ENCODE data around the gene GNL3.
A peak's percentile ranks its signal among the peaks of the same experiment; 100 is the strongest.

GNL3 gene

DNA sequence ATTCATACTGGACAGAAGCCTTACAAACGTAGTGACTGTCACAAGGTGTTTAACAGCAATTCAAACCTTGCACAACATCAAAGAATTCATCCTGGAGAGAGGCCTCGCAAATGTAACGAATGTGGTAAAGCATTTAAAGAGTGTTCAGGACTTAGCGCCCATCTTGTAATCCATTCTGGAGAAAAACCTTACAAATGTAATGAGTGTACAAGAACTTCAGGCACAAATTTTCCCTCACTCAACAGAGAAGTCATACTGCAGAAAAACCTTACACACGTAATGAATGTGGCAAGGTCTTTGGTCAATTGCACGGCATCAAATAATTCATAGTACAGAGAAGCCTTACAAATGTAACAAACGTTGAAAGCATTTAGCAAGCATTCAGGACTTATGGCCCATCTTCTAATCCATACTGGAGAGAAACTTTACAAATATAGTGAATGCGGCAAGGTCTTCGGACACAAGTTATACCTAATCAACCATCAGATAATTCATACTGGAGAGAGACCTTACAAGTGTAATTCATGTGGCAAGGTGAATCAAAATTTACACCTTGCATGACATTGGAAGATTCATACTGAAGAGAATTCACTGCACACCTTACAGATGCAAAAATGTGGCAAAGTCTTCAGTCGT lies 47.5 kb downstream of the GNL3 start:
- no peak overlapping the region for H2AFZ ChIP-seq (ENCODE audit: low read length)
- no peaks in the 10 kb centered on the region for H3K4me1 ChIP-seq (ENCODE audit: insufficient read depth, low read length, severe bottlenecking)
- no peak overlapping the region for H3K4me3 ChIP-seq (ENCODE audit: low read depth, low read length, poor library complexity, severe bottlenecking)
- no peaks in the 10 kb centered on the region for H3F3A ChIP-seq (ENCODE audit: insufficient read depth, low read length)
- H3K9ac ChIP-seq (ENCODE audit: low read length): no peak overlapping the region
- H3K27ac ChIP-seq (ENCODE audit: low read depth, low read length, poor library complexity, severe bottlenecking): no peak overlapping the region
- H3K9me3 ChIP-seq (ENCODE audit: low read length): peaks cover 17% of the 10 kb centered on the region
- no peaks in the 10 kb centered on the region for H3K27me3 ChIP-seq (ENCODE audit: insufficient read depth, low read length)
- TF ChIP-seq, protein P1, sequence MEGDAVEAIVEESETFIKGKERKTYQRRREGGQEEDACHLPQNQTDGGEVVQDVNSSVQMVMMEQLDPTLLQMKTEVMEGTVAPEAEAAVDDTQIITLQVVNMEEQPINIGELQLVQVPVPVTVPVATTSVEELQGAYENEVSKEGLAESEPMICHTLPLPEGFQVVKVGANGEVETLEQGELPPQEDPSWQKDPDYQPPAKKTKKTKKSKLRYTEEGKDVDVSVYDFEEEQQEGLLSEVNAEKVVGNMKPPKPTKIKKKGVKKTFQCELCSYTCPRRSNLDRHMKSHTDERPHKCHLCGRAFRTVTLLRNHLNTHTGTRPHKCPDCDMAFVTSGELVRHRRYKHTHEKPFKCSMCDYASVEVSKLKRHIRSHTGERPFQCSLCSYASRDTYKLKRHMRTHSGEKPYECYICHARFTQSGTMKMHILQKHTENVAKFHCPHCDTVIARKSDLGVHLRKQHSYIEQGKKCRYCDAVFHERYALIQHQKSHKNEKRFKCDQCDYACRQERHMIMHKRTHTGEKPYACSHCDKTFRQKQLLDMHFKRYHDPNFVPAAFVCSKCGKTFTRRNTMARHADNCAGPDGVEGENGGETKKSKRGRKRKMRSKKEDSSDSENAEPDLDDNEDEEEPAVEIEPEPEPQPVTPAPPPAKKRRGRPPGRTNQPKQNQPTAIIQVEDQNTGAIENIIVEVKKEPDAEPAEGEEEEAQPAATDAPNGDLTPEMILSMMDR (IDR thresholded peaks at IDR 0.05; ENCODE audit: low read length): no peak
- no peak for TF ChIP-seq EZH2 (IDR thresholded peaks at IDR 0.05; ENCODE audit: borderline replicate concordance, low read length)
- H3K4me2 ChIP-seq (ENCODE audit: low read length): no peak overlapping the region
- no peaks in the 10 kb centered on the region for H3K79me2 ChIP-seq (ENCODE audit: insufficient read depth, low read length)
- H4K20me1 ChIP-seq (ENCODE audit: insufficient read depth, low read length): no peaks in the 10 kb centered on the region
- H3K36me3 ChIP-seq (ENCODE audit: insufficient read depth, low read length): peaks cover 75% of the 10 kb centered on the region
- no peaks in the 10 kb centered on the region for H3K9me2 ChIP-seq (ENCODE audit: low read depth, low read length)

DNA sequence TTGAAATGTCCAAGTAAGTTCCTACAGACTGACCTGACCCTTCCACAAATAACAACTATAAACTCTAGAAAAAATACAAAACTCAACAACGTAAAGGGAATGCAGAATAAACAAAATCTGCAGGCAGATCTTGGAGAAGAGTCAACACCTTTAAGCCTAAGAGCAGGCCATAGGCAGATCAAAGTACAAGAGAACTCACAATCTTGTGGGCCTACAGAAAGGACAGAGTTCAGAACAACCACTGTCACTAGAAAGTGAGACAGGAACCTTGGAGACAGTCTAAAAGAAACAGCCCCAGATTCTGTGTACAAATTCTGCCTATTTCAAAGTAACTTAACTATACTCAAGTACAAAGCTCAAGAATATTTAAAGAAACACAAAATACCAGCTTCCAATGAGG lies 53.9 kb downstream of the GNL3 start:
- no peak overlapping the region for H2AFZ ChIP-seq (ENCODE audit: low read length)
- no peaks in the 10 kb centered on the region for H3K9me2 ChIP-seq (ENCODE audit: low read depth, low read length)
- no peaks in the 10 kb centered on the region for H3F3A ChIP-seq (ENCODE audit: insufficient read depth, low read length)
- H3K27me3 ChIP-seq (ENCODE audit: insufficient read depth, low read length): no peaks in the 10 kb centered on the region
- H3K9me3 ChIP-seq (ENCODE audit: low read length): 0 out of 2 replicates have a peak, but pooled peaks cover 4% of the 10 kb centered on the region
- no peaks in the 10 kb centered on the region for H3K4me1 ChIP-seq (ENCODE audit: insufficient read depth, low read length, severe bottlenecking)
- H3K79me2 ChIP-seq (ENCODE audit: insufficient read depth, low read length): no peaks in the 10 kb centered on the region
- TF ChIP-seq, protein P1 (IDR thresholded peaks at IDR 0.05; ENCODE audit: low read length): no peak
- no peak for TF ChIP-seq EZH2 (IDR thresholded peaks at IDR 0.05; ENCODE audit: borderline replicate concordance, low read length)
- H3K9ac ChIP-seq (ENCODE audit: low read length): no peak overlapping the region
- H3K4me3 ChIP-seq (ENCODE audit: low read depth, low read length, poor library complexity, severe bottlenecking): no peak overlapping the region
- H3K4me2 ChIP-seq (ENCODE audit: low read length): no peak overlapping the region
- H3K27ac ChIP-seq (ENCODE audit: low read depth, low read length, poor library complexity, severe bottlenecking): no peak overlapping the region
- peaks cover 80% of the 10 kb centered on the region for H3K36me3 ChIP-seq (ENCODE audit: insufficient read depth, low read length)
- H4K20me1 ChIP-seq (ENCODE audit: insufficient read depth, low read length): no peaks in the 10 kb centered on the region

DNA sequence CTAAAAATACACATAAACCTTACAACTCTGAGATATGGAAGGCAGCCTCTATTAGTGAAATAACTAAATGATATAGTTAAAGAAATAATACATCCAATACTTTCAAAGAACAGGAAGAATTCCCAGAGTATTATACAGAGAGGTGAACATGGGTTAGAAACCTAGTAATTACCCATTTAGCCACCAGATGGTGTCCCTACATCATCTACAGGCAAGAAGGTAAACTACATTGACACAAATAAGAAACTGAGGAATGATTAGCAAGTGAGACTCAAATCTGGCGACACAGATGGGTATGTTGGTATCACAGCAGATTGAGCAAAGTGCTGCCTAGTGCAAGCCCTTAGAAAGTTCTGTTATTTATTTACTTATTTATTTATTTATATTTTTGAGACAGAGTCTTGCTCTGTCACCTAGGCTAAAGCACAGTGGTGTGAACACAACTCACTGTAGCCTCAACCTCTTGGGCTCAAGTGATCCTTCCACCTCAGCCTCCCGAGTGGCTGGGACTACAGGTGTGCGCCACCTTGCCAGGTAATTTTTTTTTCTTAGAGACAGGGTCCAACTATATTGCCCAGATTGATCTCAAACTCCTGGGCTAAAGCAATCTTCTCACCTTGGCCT lies 56.7 kb downstream of the GNL3 start:
- Histone ChIP-seq H3K36me3 (ENCODE audit: insufficient read depth, low read length) (peaks cover 72% of the 10 kb centered on the region), H3K27ac (ENCODE audit: low read depth, low read length, poor library complexity, severe bottlenecking) (no peak overlapping the region)

More for the DNA sequence above, 56.7 kb downstream of the GNL3 start:
- Histone ChIP-seq H3K79me2 (ENCODE audit: insufficient read depth, low read length) (no peaks in the 10 kb centered on the region), H3K4me2 (ENCODE audit: low read length) (no peak overlapping the region), H3K27me3 (ENCODE audit: insufficient read depth, low read length) (no peaks in the 10 kb centered on the region), H3F3A (ENCODE audit: insufficient read depth, low read length) (no peaks in the 10 kb centered on the region), H3K9me2 (ENCODE audit: low read depth, low read length) (no peaks in the 10 kb centered on the region), H4K20me1 (ENCODE audit: insufficient read depth, low read length) (no peaks in the 10 kb centered on the region), H2AFZ (ENCODE audit: low read length) (no peak overlapping the region), H3K9ac (ENCODE audit: low read length) (no peak overlapping the region), H3K9me3 (ENCODE audit: low read length) (0 out of 2 replicates have a peak, but pooled peaks cover 4% of the 10 kb centered on the region), H3K4me3 (ENCODE audit: low read depth, low read length, poor library complexity, severe bottlenecking) (no peak overlapping the region), H3K4me1 (ENCODE audit: insufficient read depth, low read length, severe bottlenecking) (no peaks in the 10 kb centered on the region)
- TF ChIP-seq, protein P1 (IDR thresholded peaks at IDR 0.05; ENCODE audit: low read length): peak; percentile 77
- TF ChIP-seq EZH2 (IDR thresholded peaks at IDR 0.05; ENCODE audit: borderline replicate concordance, low read length): no peak
